HG02759 (cell line): ENCODE measurements around the gene CAV2.
A peak's percentile ranks its signal among the peaks of the same experiment; 100 is the strongest.

Source experiments
- ATAC-seq: cut with Tn5 transposase; IDR thresholded peaks from one replicate; pipeline ENCODE4 v1.9.1; 2021; ENCODE audit warnings: mild to moderate bottlenecking, moderate library complexity; ENCODE audit not compliant: unreplicated experiment

Gene CAV2

GRCh38 chr7:116494472-116494871 lies 5.1 kb upstream of the CAV2 start:
- ATAC-seq: no peak

- no peak for ATAC-seq
These were observed 3.8 kb upstream of the CAV2 start for GRCh38 chr7:116495736-116496135.

GRCh38 chr7:116496653-116497052 lies 2.9 kb upstream of the CAV2 start:
- ATAC-seq: no peak

GRCh38 chr7:116497708-116498107 lies 1.8 kb upstream of the CAV2 start:
- ATAC-seq: no peak

GRCh38 chr7:116500078-116500853 lies 728 bp downstream of the CAV2 start:
- ATAC-seq: peak; percentile 48

- ATAC-seq: no peak
These were observed 2.1 kb downstream of the CAV2 start for GRCh38 chr7:116501425-116502167.

GRCh38 chr7:116502201-116503096 lies 2.9 kb downstream of the CAV2 start:
- ATAC-seq: no peak

GRCh38 chr7:116503835-116504234 lies 4.3 kb downstream of the CAV2 start:
- ATAC-seq: no peak

GRCh38 chr7:116505278-116505677 lies 5.7 kb downstream of the CAV2 start:
- no peak for ATAC-seq

- no peak for ATAC-seq
These were observed 6.3 kb downstream of the CAV2 start for GRCh38 chr7:116505823-116506222.

GRCh38 chr7:116509982-116510579 lies 10.5 kb downstream of the CAV2 start:
- no peak for ATAC-seq

GRCh38 chr7:116510795-116511194 lies 11.3 kb downstream of the CAV2 start:
- ATAC-seq: no peak

GRCh38 chr7:116511552-116512519 lies 12.3 kb downstream of the CAV2 start:
- peak; percentile 99 for ATAC-seq

GRCh38 chr7:116512520-116513188 lies 13.1 kb downstream of the CAV2 start:
- ATAC-seq: no peak

- ATAC-seq: no peak
These were observed 16.0 kb downstream of the CAV2 start for GRCh38 chr7:116515584-116515983.

- no peak for ATAC-seq
These were observed 16.8 kb downstream of the CAV2 start for GRCh38 chr7:116516324-116516723.

GRCh38 chr7:116517626-116518025 lies 18.1 kb downstream of the CAV2 start:
- no peak for ATAC-seq

GRCh38 chr7:116518961-116519360 lies 19.4 kb downstream of the CAV2 start:
- no peak for ATAC-seq

GRCh38 chr7:116521046-116521664 lies 21.6 kb downstream of the CAV2 start:
- ATAC-seq: no peak
